ENCODE results near the gene GLP1R. TPM values are rescaled to one million over a fixed set of nuclear protein-coding genes. Genes with fewer than 3 reads are reported as not detected.

GLP1R gene
- total and polyA plus RNA-seq, 8 donors: 0.26 to 0.85 (median 0.67) TPM; not detected in 1

GRCh38 chr6:39062014-39062740, 13.6 kb downstream of the GLP1R start:
- Histone ChIP-seq H3K27me3 (peaks cover 0 to 6% of the 10 kb centered on the region in 2 donors), H3K4me3 (no peak overlapping the region), H3K9me3 (no peaks in the 10 kb centered on the region), H3K27ac (no peak overlapping the region), H3K36me3 (no peaks in the 10 kb centered on the region), H3K4me1 (no peaks in the 10 kb centered on the region)
- no peak for TF ChIP-seq CTCF (IDR thresholded peaks at IDR 0.05)
- intact Hi-C loops (cut with DNase I): no loop called here
- DNase-seq (no peak), ATAC-seq (no peak)

GRCh38 chr6:39063526-39063925, 14.9 kb downstream of the GLP1R start:
- intact Hi-C loops (cut with DNase I): no loop called here
- no peaks in the 10 kb centered on the region for H3K9me3 ChIP-seq
- H3K36me3 ChIP-seq: no peaks in the 10 kb centered on the region
- no peak for ATAC-seq
- DNase-seq: no peak
- no peaks in the 10 kb centered on the region for H3K4me1 ChIP-seq
- TF ChIP-seq CTCF (IDR thresholded peaks at IDR 0.05): no peak
- peaks cover 0 to 6% of the 10 kb centered on the region in 2 donors for H3K27me3 ChIP-seq
- no peak overlapping the region for H3K27ac ChIP-seq
- no peak overlapping the region for H3K4me3 ChIP-seq

GRCh38 chr6:39065561-39065960, 17.0 kb downstream of the GLP1R start:
- H3K9me3 ChIP-seq: no peaks in the 10 kb centered on the region
- no peak overlapping the region for H3K4me3 ChIP-seq
- TF ChIP-seq CTCF (IDR thresholded peaks at IDR 0.05): no peak
- ATAC-seq: no peak
- H3K36me3 ChIP-seq: no peaks in the 10 kb centered on the region
- intact Hi-C loops (cut with DNase I): no loop called here
- no peak overlapping the region for H3K27ac ChIP-seq
- H3K27me3 ChIP-seq: peaks cover 0 to 4% of the 10 kb centered on the region in 2 donors
- no peaks in the 10 kb centered on the region for H3K4me1 ChIP-seq
- DNase-seq: no peak

- TF ChIP-seq CTCF (IDR thresholded peaks at IDR 0.05): no peak
- Histone ChIP-seq H3K4me3 (no peak overlapping the region), H3K36me3 (no peaks in the 10 kb centered on the region), H3K4me1 (no peaks in the 10 kb centered on the region), H3K27ac (no peak overlapping the region), H3K9me3 (no peaks in the 10 kb centered on the region), H3K27me3 (no peaks in the 10 kb centered on the region)
- no peak for ATAC-seq
- intact Hi-C loops (cut with DNase I): no loop called here
- DNase-seq: no peak
Observed at GRCh38 chr6:39068391-39068790, 19.8 kb downstream of the GLP1R start.

- H3K27ac ChIP-seq: no peak overlapping the region
- no peaks in the 10 kb centered on the region for H3K27me3 ChIP-seq
- intact Hi-C loops (cut with DNase I): no loop called here
- no peak overlapping the region for H3K4me3 ChIP-seq
- TF ChIP-seq CTCF (IDR thresholded peaks at IDR 0.05): no peak
- DNase-seq: no peak
- no peak for ATAC-seq
- H3K36me3 ChIP-seq: no peaks in the 10 kb centered on the region
- no peaks in the 10 kb centered on the region for H3K9me3 ChIP-seq
- no peaks in the 10 kb centered on the region for H3K4me1 ChIP-seq
Observed at GRCh38 chr6:39072830-39073229, 24.2 kb downstream of the GLP1R start.
